ENCODE measurements around the gene LTBR.

The LTBR gene

DNA sequence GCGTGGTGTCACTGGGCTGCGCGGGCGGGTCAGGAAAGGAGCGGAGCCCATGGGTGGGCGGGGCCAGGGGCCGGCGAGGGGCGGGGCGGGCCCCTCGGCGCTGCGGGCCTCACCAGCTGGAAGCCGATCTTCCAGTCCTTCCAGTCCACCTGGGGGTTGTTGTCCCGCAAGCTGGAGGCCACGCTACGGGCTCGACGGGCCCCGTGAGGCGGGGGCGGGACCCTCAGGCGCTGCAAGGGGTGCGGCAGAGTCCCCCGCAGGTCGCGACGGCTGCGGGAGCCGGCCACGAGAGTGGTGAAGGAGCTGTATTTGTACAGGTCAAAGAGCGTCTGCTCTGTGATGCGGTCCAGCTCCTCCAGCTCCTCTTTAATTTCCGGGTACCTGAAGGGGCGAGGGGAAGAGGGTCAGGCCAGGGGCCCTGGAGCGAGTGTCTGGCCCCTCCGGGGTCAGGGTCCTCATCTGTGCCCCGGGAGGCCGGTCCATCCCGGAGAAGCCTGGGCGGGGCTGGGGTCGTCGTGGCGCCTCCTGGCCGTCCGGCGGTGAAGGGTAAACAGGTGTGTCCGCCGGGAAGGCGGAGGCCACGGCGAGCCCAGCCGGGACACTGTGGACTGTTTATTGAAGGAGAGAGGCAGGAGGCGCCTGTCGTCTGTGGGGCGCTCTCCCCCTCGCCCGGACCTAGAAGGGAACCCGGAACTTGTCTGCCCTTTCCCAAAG is 20.5 kb upstream of the LTBR start:
- H3K4me3 ChIP-seq (ENCODE audit: low read length), result peak overlapping the region; percentile 51
- DNase-seq (ENCODE audit: low read depth), result no peak
- TF ChIP-seq, protein P1, sequence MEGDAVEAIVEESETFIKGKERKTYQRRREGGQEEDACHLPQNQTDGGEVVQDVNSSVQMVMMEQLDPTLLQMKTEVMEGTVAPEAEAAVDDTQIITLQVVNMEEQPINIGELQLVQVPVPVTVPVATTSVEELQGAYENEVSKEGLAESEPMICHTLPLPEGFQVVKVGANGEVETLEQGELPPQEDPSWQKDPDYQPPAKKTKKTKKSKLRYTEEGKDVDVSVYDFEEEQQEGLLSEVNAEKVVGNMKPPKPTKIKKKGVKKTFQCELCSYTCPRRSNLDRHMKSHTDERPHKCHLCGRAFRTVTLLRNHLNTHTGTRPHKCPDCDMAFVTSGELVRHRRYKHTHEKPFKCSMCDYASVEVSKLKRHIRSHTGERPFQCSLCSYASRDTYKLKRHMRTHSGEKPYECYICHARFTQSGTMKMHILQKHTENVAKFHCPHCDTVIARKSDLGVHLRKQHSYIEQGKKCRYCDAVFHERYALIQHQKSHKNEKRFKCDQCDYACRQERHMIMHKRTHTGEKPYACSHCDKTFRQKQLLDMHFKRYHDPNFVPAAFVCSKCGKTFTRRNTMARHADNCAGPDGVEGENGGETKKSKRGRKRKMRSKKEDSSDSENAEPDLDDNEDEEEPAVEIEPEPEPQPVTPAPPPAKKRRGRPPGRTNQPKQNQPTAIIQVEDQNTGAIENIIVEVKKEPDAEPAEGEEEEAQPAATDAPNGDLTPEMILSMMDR (conservative IDR thresholded peaks at IDR 0.05; ENCODE audit: low read depth, low read length), result no peak

DNA sequence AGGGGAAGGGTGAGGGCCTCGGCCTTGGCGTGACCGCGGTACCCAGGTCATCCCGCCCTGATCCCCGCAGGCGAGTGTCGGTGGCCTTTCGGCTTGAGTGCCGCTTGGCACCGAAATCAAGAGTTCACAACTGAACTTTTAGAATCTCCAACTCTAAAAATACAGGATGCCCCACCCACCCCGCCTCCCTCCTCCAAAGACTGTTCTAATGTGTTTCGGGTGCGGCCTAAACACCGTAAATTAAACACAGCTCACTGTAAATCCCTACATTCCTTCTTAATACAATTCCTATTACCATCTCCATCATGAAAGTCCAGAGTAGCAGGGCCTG is 20.0 kb upstream of the LTBR start:
- DNase-seq (ENCODE audit: low read depth), result no peak
- H3K4me3 ChIP-seq (ENCODE audit: low read length), result peak overlapping the region; percentile 51

DNA sequence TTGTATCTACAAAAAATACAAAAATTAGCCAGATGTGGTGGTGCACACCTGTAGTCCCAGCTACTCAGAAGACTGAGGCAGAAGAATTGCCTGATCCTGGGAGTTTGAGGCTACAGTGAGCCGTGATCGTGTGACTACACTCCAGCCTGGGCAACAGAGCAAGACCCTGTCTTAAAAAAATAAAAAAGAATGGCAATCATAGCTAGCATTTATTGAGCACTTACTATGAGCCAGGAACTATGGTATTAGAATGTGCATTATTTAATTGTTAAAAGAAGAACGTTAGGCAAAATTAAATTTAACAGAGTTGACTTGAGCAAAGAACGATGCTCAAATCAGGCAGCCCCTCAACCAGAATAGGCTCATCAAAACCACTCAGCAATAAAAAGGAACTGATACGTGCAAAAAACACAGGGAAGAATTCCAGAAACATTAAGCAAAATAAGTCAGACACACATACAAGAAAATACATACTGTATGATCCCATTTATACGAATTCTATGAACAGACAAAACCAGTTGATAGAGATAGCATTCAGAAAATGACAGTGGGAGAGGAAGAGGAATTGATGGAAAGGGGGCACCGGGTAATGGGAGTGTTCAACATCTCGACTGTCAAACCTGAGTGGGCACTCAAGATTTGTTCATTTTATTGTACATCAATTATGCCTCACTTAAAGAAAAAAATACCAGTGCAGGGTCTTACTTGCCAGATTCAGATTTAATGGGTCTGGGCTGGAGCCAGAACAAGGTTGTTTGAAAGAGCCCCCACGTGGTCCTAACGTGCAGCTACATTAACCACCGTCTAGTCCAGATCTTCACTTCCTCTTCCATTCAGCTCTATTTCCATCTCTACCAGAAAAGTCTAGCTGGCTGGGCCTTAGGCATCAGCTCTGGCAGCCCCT is 16.6 kb upstream of the LTBR start:
- no peak for DNase-seq (ENCODE audit: low read depth)
- no peak overlapping the region for H3K4me3 ChIP-seq (ENCODE audit: low read length)
- TF ChIP-seq, protein P1 (conservative IDR thresholded peaks at IDR 0.05; ENCODE audit: low read depth, low read length), result peak; percentile 28

More for the DNA sequence above, 20.0 kb upstream of the LTBR start:
- TF ChIP-seq, protein P1 (conservative IDR thresholded peaks at IDR 0.05; ENCODE audit: low read depth, low read length), result no peak

DNA sequence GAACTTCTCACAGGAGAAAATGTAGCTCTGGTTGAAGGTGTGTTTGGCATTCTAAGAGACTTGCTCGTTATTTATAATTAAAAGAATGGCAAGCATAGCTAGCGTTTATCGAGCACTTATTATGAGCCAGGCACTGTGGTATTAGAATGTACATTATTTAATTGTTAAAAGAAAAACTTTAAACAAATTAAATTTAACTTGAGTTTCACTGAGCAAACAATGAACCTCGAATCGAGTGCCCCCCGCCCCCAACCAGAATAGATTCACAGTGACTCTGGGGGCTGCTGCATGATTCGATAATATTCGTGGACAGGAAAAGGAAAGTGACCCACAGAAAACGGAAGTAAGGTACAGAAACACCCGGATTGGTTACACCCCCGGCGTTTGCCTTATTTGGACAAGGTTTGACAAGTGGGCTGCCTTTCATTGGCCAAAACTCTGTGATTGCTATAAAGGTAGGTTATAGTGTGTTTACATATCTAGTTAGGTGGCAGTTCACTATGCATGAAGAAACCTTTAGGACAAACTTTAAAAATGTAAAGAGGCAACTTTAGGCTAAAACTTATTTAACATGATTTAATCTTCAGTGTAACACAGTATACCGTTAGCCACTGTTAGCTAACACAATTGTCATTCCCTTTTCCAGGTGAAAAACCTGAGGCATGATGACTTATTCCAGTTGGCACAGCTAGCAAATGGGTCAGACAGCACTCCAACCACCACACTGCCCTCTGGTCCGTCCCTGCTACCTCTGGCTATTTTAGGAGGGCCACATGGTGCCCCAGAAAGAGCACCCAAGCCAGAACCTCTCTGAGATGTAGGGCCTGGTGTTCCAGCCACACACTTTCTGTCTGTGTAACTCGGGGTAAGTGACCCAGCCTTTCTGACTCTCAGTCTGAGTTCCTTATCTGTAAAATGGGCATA is 15.7 kb upstream of the LTBR start:
- no peak overlapping the region for H3K4me3 ChIP-seq (ENCODE audit: low read length)
- TF ChIP-seq, protein P1 (conservative IDR thresholded peaks at IDR 0.05; ENCODE audit: low read depth, low read length), result no peak
- DNase-seq (ENCODE audit: low read depth), result no peak

DNA sequence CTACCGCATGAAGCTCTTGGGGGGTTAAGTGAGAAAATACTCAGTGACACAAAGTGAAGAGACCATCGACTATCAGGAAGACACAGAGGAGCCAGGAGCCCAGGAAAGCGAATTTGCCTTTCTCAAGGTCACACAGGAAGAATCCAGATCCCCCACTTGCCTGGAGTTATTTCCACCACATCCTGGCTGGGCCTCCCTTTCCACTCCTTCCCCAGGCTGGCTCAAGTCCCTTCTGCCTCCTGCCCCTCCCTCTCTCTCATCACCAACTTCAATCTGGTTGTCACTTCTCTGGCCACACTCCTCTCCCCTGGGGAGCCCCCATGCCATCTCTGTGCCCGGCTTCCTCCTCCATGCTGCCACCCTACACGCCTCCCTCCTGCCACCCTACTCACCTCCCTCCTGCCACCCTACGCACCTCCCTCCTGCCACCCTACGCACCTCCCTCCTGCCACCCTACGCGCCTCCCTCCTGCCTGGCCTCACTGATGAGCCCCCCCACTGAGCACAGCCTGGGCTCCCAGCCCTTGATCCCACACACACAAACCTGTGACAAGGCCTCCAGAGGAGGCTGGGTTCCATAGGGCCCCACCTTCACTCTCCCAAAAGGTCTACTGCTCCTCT is 14.9 kb upstream of the LTBR start:
- TF ChIP-seq, protein P1 (conservative IDR thresholded peaks at IDR 0.05; ENCODE audit: low read depth, low read length), result no peak
- no peak for DNase-seq (ENCODE audit: low read depth)
- no peak overlapping the region for H3K4me3 ChIP-seq (ENCODE audit: low read length)

DNA sequence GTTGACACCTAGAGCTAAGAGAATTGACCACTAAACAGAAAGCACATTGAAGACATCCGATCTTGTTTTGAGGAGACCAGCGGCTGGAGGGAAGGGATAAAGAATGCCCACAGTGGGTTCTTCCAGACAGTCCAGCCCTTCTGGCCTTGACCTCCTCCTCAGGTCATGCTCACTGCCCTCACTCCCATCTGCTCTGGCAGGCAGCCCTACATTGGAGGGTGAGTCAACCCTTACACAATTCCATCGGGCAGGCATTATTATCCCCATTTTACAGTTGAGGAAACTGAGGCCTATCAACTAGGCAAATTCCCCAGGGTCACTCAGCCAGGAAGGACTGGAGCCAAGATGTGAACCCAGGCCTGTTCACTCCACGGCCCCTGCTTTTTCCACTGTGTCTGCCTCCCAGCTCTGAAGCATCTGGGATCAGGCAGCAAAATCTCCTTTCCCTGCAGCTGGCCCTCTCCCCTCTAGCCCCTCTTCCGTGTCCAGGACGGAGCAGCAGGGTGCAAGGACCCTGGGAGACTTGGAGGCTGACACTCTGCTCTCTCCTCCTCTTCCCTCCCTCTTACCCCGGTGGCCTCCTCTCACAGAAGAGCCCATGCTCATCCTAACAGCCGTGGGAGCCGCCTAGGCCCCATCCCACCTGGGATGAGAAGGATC is 13.9 kb upstream of the LTBR start:
- TF ChIP-seq, protein P1 (conservative IDR thresholded peaks at IDR 0.05; ENCODE audit: low read depth, low read length), result no peak
- no peak overlapping the region for H3K4me3 ChIP-seq (ENCODE audit: low read length)
- DNase-seq (ENCODE audit: low read depth), result no peak
